Mesothelial cell of epicardium (in vitro differentiated cells): ENCODE measurements around the gene OPRM1. TPM values are rescaled to one million over a fixed set of nuclear protein-coding genes. Genes with fewer than 3 reads are reported as not detected.
A peak's percentile ranks its signal among the peaks of the same experiment; 100 is the strongest.
"Not testable (repeated sequence)": the region's sequence is repeated elsewhere in the genome, so short reads cannot be mapped to it uniquely, and the experiment has no call there.

Source experiments
- DNase-seq, 2 experiments: peaks; one replicate each; pipeline ENCODE4 v3.0.0; 2021; ENCODE audit warnings: low spot score in 2 of 2; ENCODE audit not compliant: unreplicated experiment in 2 of 2
- H3K27ac Mint-ChIP-seq: 2 replicates; pipeline ENCODE4 v1.8.0; 2021; ENCODE audit warnings: mixed read lengths
- H3K27me3 Mint-ChIP-seq: 2 replicates; pipeline ENCODE4 v1.8.0; 2021; ENCODE audit warnings: low read depth, mixed read lengths
- H3K36me3 Mint-ChIP-seq: 2 replicates; pipeline ENCODE4 v1.8.0; 2021; ENCODE audit warnings: mixed read lengths
- H3K4me1 Mint-ChIP-seq: 2 replicates; pipeline ENCODE4 v1.8.0; 2021; ENCODE audit warnings: mixed read lengths
- H3K4me3 Mint-ChIP-seq: 2 replicates; pipeline ENCODE4 v1.8.0; 2021; ENCODE audit warnings: mild to moderate bottlenecking, moderate library complexity, mixed read lengths
- H3K9me3 Mint-ChIP-seq: 2 replicates; pipeline ENCODE4 v1.8.0; 2021; ENCODE audit warnings: mixed read lengths
- total RNA-seq: library from RNA; stranded (reverse); gene quantifications from 3 replicates; pipeline ENCODE4 v1.2.1, GENCODE V29; 2021
- TF ChIP-seq, protein P1 (sequence below): fragments of 200-600 bp; sonication (generic); IDR thresholded peaks from one replicate; pipeline ENCODE4 v1.5.0; 2021; ENCODE audit warnings: antibody characterized with exemption; ENCODE audit not compliant: unreplicated experiment

The OPRM1 gene
- total RNA-seq, 1 donor from 2014 or later: not detected

DNA sequence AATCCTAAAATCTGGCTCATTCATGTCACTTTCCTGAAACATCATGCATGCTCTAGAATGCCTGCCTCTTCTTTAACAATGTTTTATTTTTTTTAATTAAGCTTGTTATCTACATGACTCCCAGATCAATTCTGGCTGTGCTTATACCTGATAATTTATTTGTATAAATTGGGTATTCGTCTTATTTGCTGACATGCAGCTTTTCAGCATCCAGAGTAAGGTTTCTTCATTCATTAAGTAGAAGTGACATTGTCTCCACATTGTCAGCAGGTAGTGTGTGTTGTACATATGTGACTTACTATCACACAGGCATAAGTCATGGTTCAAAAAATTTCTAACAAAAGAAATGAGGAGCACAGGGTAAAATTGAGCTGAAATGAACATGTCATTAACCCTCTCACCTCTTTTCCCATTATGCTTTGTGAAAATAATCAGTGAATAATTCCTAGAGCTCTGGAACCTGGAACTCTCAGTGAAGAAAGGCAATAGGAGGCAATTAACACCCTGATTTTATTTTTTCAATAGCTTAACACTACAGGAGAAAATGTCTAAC, 157.4 kb downstream of the OPRM1 start:
- no peak for DNase-seq
- TF ChIP-seq, protein P1, sequence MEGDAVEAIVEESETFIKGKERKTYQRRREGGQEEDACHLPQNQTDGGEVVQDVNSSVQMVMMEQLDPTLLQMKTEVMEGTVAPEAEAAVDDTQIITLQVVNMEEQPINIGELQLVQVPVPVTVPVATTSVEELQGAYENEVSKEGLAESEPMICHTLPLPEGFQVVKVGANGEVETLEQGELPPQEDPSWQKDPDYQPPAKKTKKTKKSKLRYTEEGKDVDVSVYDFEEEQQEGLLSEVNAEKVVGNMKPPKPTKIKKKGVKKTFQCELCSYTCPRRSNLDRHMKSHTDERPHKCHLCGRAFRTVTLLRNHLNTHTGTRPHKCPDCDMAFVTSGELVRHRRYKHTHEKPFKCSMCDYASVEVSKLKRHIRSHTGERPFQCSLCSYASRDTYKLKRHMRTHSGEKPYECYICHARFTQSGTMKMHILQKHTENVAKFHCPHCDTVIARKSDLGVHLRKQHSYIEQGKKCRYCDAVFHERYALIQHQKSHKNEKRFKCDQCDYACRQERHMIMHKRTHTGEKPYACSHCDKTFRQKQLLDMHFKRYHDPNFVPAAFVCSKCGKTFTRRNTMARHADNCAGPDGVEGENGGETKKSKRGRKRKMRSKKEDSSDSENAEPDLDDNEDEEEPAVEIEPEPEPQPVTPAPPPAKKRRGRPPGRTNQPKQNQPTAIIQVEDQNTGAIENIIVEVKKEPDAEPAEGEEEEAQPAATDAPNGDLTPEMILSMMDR: no peak

DNA sequence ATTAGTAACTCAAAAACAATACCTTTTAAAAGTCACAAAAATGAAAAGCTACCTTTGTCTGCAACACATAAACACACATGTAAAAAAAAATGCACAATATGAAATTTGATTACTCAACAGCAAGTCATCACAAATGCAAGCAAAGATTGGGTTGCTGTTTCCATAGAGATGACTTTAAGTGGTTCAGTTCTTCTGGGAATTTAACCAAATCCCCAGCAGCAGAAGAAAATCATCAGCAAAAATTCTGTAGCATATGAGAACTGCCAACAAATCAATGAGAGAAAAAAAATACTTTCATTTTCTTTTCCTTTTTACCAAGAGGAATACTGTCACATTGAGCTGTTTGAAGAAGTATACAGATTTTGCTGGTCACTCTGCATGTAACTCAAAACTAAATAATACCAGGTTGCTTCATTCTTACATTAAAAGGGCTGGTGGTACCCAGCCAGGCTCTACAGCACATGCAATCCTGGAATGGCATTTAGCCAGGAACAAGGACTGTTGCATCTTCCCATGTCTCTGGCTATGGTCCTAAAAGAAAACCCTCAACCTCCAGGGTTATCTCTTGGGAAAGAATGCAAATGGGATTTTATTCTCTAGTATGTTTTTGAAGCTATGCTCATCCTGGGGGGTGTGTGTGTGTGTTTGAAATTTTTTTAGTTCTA, 158.3 kb downstream of the OPRM1 start:
- no peak overlapping the region for H3K4me3 Mint-ChIP-seq
- H3K27me3 Mint-ChIP-seq: no peaks in the 10 kb centered on the region
- DNase-seq: no peak
- H3K27ac Mint-ChIP-seq: peak overlapping the region; percentile 54
- H3K36me3 Mint-ChIP-seq: no peaks in the 10 kb centered on the region
- TF ChIP-seq, protein P1: no peak
- H3K4me1 Mint-ChIP-seq: peaks cover 3% of the 10 kb centered on the region
- H3K9me3 Mint-ChIP-seq: peaks cover 14% of the 10 kb centered on the region

More for the DNA sequence above, 157.4 kb downstream of the OPRM1 start:
- H3K4me1 Mint-ChIP-seq: peaks cover 3% of the 10 kb centered on the region
- no peaks in the 10 kb centered on the region for H3K27me3 Mint-ChIP-seq
- no peak overlapping the region for H3K4me3 Mint-ChIP-seq
- no peak overlapping the region for H3K27ac Mint-ChIP-seq
- H3K9me3 Mint-ChIP-seq: peaks cover 11% of the 10 kb centered on the region
- H3K36me3 Mint-ChIP-seq: no peaks in the 10 kb centered on the region

DNA sequence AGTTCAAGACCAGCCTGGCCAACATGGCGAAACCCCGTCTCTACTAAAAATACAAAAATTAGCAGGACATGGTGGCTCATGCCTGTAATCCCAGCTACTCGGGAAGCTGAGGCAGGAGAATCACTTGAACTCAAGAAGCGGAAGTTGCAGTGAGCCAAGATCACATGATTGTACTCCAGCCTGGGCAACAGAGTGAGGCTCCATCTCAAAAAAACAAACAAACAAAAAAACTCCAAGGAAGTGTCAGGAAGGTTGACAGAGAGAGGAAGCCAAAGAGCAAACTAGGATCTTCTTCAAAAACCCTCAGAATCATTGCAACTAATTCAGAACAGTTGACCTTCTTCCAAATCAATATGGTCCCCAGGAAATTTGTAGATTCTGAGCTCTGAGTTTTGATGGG, 162.6 kb downstream of the OPRM1 start:
- H3K9me3 Mint-ChIP-seq, H3K4me3 Mint-ChIP-seq, H3K27ac Mint-ChIP-seq, H3K36me3 Mint-ChIP-seq, H3K4me1 Mint-ChIP-seq, H3K27me3 Mint-ChIP-seq, DNase-seq: not testable (repeated sequence)

DNA sequence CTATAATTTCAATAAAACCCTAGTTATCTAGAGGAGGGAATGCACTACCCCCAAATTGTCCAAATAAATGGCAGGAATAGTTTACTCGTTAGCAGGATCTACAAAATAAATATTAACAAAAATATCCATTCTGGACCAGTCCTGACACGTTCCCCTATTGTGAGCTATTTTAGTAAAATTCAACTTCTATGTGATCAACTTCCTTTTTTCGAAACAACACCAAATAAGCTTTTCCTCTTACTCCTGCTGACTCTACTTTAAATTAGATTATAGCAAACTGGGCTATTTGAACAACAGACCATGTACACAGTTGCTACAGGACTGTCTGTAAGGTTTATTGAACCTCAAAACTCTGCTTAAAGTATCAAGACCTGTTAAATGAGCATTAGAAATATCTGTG, 163.3 kb downstream of the OPRM1 start:
- Mint-ChIP-seq H3K9me3 (peaks cover 5% of the 10 kb centered on the region), H3K27ac (no peak overlapping the region), H3K4me1 (no peaks in the 10 kb centered on the region)

DNA sequence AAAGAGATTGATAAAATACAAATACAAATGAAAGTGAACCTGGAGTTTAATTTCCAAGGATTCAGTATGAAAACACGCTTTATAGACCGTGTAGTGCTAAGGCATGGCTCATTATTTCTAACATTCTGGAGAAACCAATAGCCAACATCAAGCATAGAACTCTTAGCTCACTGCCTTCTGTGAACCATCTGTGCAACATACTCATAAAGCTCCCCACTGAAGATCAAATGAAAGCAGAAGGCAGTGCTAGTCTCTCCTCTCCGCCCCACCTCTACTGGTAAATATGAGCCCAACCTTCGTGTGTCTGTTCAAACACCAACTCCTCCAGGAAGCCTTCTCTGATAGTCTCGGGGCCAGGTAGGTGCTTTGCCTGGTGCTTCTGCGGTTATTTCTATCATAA, 163.9 kb downstream of the OPRM1 start:
- TF ChIP-seq, protein P1: no peak
- Mint-ChIP-seq H3K27me3 (no peaks in the 10 kb centered on the region), H3K4me1 (no peaks in the 10 kb centered on the region), H3K4me3 (no peak overlapping the region), H3K27ac (no peak overlapping the region), H3K36me3 (no peaks in the 10 kb centered on the region), H3K9me3 (peaks cover 5% of the 10 kb centered on the region)
- DNase-seq: no peak

More for the DNA sequence above, 163.3 kb downstream of the OPRM1 start:
- no peak for DNase-seq
- TF ChIP-seq, protein P1: no peak
- Mint-ChIP-seq H3K4me3 (no peak overlapping the region), H3K27me3 (no peaks in the 10 kb centered on the region), H3K36me3 (no peaks in the 10 kb centered on the region)

DNA sequence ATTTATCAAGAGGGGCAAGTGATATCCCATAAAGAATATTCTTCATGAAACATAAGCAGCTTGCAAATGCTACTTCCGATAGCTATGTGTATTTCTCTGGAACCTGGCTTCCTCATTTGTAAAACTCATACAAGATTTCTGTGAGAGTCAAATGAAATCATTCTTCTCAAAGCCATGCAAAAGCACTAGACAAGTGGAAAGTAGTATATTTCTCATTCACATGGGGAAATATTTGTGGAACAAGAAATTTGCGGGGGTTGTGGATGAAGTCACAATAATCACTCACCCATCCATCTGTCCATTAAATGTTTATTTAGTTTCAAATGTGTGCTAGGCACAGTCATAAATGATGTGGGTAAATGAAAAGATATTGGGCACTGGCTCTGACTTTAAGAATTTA, 167.1 kb downstream of the OPRM1 start:
- TF ChIP-seq, protein P1: no peak
- H3K4me3 Mint-ChIP-seq: no peak overlapping the region
- H3K36me3 Mint-ChIP-seq: no peaks in the 10 kb centered on the region
- H3K27ac Mint-ChIP-seq: no peak overlapping the region
- H3K4me1 Mint-ChIP-seq: no peaks in the 10 kb centered on the region
- DNase-seq: no peak
- H3K27me3 Mint-ChIP-seq: no peaks in the 10 kb centered on the region
- peaks cover 5% of the 10 kb centered on the region for H3K9me3 Mint-ChIP-seq
